NCI-H1105 (cell line): ENCODE measurements around the gene MSI2.

Experiments
- DNase-seq: peaks from one replicate; lab custom pipeline; 2025; lab: John Stamatoyannopoulos, UW

Gene MSI2

DNA sequence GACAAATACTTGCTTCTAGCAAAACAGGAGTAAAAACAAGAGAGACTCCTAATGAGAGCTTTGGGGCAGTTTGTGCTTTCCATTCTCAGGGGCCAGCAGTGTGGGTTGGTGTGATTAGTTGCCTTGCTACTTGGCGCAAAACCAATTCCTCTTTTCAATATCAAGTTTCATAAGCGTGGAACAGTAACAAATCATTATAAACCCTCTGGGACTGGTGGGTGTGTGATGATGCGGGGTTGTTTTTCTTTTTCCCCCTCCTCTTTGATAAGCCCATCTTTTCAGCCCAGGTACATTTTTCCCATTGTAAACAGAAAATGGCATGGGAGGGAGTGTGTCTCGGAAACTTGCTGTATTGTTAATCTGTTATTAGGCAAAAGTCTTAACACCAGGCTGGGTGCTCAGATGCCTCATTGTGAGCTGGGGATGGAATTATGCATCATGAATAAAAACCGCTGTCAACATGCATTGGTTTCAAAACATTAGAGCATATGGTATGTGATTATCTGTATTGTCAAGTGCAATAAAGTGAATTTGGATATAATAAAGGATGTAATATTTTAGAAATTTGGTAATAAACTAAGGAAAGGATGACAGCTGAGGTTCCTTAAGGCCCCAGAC, 322.4 kb downstream of the MSI2 start:
- DNase-seq, result peak; percentile 78

DNA sequence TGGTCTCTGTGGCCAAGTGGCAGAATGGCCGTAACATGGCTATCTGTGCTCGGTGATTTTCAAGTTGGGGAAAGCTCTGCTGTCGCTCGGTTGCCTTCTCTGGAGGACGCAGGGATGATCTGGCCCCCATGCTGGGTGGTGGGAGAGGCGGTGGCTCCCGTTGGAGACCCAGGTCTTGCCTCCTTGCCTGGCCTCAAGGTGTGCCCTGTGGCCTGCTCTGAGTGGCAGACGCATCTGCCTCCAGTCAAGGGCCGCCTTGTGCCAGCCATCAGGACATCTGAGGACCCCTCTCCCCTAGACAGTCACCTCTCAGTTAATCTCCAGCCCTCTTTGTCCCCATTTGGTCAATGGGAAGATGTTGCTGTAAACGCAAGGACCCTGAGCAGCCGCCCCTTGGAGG, 322.9 kb downstream of the MSI2 start:
- DNase-seq, result no peak

DNA sequence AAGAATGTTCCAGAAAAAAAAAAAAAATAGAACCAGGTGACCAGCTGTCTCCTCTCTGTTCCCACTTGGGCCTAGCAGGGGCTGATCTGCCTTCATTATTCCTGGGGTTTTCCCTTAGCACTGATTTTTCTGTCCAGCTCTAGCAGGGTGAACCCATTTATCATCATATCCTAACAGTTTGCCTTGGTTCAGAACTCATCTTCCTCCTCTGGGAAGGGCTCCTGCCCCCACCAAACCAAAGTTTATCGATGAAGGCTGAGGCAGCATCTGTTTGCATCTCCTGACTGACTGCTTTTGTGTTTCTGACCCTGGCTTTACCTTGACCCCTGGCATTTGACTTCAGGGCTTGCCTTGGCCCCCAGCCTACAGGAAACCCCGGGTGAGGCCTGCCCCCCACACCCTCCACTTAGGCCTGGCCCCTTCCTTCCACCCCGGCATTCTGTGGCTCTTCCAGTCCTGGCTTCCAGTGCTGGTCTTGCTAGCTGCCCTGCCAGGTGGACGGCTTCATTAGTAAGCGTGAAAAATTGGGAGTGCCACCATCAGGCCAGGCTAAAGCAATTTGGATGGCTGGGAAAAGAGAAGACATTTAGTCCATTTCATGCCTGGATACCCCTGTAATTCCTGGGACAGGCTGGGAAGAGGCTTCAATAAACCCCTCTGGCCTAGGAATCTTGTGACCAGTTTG, 323.9 kb downstream of the MSI2 start:
- no peak for DNase-seq

DNA sequence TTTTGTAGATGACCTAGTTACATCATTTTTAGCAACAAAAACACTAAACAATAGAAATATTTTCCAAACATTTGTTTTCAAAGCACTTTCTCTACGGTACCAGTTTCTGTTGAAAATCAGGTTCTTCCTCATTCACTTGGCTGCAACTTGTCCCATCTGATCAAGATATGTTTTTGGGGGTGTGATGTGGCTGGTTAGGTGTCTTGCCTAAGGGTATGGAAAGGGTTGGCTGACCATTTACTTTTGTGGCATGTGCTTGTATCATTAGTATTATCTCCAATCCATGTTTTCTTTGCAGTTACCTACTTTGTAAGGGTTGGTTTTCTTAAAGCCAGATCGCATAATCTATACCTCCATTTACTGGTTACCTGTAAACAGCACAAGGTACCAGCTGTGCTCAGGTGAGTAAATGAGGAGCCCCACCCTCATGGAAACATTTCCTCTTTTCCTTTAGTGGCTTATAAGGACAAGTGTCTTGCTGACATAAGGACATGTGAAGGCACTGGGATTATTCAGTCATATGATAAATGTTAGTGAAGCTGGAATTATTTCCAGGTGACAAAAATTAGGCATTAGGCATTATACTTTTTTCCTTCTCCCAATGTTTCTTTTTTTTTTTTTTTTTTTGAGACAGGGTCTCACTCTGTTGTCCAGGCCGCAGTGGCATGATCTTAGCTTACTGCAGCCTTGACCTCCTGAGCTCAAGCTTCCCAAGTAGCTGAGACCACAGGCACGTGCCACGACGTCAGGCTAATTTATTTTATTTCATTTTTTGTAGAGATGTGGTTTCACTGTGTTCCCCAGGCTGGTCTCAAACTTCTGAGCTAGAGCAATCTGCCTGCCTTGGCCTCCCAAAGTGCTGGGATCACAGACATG, 326.8 kb downstream of the MSI2 start:
- DNase-seq, result no peak

DNA sequence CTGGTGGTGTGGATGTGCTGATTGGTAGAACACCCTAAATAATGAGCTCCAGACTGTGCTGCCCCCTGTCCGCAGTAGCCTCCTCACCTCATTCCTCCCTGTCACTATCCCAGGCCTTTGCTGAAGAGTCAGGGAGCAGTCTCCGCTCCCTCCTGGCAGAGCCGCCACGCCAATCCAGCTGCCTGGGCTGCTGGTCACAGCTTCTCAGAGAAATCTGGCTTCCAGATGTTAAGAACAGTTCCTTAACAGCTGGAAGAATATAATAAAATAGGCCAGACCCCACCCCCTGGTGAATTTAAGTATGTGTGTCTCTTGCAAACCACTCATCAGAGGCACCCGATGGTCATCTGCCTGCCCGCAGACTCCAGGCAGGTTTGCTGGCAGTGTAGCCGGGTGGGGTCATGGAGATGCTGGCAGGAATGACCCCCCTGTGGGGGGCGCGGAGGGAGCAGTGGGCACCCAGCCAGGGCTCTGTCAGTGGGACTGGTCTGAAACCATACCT, 327.8 kb downstream of the MSI2 start:
- no peak for DNase-seq

DNA sequence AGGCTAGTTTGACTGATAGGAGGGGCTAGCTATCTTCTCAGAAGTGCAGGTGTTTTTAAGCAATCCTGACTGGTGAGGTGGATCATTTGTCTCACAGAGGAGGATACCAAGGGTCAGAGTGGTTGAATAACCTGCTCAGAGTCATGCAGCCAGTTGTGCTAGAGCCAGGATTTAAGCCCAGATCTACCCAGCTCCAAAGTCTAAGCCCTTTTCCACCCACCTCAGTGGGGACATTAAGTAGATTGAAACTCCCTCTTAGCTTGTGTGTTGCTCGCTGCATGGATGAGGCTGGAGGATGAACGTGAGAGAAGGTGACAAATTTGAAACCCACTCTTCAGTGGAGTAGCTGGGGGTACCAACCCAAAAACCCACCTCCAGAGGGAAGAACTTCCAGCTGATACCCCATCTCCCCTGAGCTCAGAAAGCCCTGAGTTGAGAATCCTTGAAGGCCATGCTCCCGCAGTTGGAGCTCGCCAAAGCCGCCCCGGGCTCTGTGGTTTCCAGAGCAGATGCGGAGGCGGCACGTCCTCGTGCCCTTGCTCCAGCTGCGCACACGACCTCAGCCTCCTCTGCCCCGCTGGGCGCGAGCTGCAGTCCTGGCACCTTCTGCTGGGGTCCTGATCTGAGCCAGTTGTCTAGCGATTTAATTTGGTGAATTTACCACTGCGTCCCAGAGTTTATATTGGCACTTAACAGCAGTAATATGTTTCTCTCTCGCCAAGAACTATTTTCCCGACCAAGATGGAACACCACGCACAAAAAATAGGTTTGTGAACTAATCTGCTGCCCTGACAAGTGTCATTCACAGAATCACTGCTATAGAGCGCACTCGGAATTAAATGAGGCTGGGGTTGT, 329.2 kb downstream of the MSI2 start:
- no peak for DNase-seq

DNA sequence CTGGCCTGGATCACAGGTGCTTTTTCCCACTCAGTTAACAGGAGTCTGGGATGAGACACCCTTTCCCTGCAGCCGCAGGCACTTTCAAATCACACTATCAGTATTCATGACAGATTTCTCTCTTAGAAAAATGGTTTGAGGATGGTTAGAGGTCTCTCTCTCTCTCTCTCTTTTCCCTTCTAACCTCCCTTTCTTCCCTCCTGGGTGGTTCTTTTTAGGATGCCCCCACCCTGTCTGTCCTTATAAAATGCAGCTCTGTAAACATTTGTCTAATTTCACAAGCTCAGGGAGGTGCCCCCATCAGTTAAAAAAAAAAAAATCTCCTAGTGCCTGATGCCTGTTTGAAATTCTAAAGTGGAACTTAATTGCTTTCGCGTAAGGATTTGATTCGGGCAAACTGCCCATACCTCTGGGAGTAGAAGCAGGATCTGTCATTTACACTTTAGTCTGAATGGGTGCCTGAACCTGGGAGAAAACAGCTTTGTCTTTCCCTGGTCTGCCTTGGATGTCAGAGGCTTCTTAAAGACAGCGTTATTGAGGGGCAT, 329.9 kb downstream of the MSI2 start:
- peak; percentile 70 for DNase-seq

DNA sequence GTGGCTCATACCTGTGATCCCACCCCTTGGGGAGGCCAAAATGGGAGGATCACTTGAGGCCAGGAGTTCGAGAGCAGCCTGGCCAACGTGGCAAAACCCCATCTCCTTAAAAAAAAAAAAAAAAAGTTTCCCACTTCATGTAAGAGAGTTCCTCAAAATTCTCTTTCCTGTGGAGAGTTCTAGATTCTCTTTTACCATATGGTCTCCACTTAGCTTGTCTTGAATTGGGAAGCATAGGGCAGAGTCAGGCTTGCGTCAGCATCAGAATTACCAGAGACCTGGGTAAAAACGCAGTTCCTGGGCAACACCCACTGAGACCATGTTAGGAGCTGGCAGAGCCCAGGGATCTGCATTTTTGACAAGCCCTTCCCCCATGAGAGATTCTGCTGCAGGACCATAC, 330.4 kb downstream of the MSI2 start:
- no peak for DNase-seq

DNA sequence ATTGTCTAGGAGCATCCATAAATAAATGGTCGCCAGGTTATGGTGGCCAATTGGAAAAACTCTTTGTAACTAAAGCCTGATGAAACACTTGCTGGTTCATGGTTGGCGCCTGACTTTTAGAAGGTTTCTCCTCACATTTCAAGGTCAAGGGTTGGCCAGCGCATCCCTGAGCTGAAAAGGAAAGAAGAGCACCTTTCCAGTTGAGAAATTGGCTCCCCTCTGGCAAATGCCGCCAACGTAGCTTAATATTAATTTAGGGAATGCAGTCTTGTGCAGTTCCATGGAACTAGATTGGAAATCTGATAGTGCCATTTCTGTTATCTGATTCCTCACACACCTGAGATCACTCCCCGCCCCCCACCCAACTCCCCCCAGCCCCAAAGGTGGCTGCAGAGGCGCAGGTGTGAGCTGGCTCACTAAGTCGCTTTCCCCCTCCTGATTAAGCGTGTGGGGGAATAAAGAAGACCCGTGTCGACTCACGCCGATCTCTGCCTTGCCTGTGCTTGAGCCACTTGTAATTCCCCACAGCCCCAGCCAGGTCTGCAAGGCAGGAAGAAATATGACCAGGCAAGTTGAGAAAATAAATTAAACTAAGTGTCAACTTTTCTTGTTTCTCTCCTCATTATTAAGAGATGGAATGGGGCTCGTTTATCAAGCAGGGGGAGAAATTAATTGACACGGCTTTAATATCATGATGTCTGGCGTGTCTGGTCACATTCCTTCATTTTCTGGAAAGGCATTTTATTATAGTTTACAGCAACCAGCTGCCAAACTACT, 331.1 kb downstream of the MSI2 start:
- peak; percentile 86 for DNase-seq

DNA sequence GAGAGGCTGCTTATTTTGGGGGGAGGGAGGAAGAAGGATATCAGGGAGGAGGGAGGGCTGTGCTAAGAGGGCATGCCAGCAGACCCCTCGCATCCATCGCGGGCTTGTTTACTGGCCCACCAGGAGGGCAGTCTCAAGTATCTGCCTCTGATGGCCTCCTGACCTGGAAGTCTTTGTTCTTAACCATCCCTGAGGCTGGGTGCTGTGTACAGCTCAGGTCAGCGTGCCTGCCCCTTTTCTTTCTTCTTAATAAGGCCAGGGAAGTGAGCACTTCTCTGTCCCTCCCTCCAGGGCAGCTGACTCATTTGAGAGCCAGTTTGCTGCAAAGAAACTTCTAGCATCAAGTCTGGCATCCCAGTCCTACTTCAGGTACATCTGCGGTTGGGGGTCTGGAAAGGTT, 331.8 kb downstream of the MSI2 start:
- no peak for DNase-seq

DNA sequence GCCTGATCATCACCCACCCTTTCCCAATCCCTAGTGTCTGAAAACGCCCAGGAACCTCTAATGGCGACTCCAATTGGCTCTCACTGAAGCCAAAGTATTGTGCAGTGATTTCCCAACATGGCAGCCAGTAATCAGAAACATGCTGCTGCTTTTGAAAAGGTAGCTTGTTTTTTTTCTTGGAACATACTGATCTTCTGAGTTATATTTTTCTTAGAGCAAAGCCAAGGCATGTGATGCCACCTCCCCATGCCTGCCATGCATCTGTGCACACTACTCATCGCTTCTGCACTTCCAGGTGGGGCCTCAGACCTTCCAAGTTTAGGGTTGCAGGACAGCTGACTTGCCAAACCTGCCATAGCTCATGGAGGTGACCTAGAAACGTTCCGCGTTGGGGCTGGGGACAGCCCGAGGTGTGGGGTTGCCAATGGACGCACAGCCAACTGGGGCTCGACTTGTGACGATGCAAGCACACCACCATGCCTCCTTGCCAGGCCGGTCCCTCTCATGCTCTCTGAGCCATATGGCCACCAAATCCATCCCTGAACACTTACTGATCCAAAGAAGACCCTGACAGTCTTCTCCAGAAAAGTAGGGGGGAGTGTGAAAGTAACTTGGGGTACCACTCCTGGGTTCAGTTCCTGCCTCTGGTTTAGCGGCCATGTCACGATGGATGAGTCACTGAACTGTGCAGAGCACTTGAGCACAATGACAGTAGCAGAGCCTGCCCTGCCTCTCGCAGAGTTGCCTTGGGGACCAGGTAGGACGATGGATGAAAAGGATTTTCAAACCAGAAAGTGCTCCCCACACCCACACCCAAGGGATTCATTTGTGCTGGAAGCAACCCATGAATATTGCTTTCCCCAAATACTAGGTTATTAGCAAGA, 333.1 kb downstream of the MSI2 start:
- no peak for DNase-seq

DNA sequence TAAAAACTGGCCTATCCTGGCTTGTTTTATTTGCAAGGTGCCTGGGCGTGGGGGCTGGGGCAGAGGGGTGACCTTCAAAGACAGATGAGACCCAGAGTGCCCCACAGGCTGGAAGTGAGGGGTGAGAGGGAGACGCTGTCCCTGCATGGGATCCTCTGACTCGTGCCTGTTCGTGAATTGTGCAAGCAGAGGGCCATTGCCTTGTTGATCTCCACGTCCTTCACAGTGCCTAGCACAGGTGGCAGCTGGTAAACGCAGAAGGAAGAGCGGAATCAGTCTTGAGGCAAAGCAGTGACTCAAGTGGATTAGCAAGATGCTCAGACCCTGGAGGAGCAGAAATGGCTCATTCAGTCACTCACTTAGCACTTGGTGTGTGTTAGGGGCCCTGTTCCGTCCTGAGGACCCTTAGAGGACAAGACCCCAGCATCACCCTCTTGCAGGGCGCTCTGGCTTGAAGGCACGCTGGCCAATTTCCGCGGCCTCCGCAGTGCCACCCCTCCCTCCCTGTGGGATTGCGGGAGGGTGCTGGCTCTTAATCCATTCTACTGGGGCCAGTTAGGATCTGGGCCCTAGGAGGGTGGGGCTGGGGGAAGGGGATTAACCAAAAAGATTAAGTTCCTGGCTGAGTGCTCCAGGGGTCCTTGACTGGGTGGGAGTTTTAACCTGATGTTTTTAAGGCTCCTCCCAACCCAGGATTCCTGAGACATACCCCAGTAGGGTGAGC, 337.6 kb downstream of the MSI2 start:
- DNase-seq, result no peak

DNA sequence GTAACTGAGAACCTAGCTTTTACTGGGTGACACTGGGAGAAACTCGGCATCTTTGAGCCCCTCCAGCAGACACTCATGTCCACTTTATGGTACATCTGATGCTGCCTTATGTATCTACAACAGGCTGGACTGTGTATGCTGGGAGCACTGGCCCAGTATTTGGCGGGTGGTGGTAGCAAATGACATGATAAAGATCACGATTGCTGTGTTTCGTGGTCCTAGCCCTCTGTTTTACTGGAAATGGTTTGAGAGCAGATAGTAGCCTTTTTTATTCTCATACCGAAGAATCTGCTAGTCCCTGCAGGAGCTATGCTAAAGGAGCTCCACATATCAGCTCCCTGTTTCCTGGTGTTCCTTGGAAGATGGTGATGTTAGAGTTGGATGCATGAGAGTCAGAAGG, 338.4 kb downstream of the MSI2 start:
- no peak for DNase-seq

DNA sequence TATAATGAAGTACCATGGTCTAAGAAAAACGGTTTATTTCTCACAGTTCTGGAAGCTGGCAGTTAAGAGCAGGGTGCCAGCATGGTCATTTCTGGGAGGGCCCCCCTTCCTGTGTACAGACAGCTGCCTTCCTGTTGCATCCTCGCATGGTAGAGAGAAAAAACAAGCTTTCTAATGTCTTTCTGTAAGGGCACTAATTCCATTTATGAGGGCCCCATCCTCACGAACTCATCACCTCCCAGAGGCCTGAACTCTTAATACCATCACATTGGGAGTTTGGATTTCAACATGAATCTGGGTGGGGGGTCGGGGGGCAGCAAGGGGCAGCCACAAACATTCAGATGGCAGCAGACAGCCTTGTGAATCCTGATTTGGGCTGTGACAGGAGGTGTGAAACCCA, 339.1 kb downstream of the MSI2 start:
- no peak for DNase-seq

DNA sequence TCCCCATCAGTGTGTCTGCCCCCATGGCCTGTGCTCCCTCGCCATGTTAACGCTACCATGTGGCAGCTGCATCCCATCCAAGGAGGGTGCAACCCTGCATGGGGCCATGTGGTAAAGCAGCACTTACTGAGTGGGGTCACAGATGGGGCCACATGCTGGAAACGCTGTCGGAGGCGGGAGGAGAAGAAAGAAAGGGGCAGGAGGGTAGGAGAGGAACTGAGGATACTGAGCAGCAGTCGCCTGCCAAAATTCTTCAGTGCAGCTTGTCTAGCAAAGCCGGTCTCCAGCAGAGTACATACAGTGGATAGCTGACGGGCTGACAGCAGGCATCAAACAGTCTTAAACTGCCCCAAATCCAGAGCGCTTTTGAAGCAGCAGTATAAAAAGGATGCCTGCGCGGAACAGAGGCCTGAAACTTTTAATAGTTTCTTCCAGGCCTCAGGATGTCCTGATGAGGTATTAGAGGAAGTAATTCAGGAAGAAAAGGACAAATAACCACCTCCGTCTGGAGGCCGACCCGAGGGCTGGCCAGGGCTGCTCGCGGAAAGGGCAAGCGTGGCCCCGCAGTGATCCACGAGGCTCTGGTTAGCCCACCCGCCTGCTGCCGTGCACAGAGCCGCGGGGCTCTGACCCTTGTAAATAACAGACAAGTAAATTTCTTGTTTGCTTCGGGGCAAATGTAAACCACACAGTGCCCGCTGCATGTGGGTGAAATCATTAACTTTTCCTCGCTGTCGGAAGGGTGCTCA, 339.8 kb downstream of the MSI2 start:
- DNase-seq, result no peak

DNA sequence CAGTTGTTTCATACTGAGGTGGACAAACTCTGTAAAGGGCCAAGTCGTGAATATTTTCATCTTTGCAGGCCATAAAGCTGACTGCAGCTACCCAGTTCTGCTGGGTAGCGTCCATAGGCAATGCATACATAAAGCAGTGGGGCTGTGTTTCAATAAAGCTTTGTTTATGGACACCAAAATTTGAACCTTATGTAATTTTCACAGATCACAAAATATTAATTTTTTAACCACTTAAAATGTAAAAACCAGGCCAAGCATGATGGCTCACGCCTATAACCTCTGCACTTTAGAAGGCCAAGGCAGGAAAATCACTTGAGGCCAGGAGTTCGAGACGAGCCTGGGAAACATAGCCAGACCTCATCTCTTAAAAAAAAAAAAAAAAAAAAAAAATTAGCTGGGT, 340.8 kb downstream of the MSI2 start:
- no peak for DNase-seq

DNA sequence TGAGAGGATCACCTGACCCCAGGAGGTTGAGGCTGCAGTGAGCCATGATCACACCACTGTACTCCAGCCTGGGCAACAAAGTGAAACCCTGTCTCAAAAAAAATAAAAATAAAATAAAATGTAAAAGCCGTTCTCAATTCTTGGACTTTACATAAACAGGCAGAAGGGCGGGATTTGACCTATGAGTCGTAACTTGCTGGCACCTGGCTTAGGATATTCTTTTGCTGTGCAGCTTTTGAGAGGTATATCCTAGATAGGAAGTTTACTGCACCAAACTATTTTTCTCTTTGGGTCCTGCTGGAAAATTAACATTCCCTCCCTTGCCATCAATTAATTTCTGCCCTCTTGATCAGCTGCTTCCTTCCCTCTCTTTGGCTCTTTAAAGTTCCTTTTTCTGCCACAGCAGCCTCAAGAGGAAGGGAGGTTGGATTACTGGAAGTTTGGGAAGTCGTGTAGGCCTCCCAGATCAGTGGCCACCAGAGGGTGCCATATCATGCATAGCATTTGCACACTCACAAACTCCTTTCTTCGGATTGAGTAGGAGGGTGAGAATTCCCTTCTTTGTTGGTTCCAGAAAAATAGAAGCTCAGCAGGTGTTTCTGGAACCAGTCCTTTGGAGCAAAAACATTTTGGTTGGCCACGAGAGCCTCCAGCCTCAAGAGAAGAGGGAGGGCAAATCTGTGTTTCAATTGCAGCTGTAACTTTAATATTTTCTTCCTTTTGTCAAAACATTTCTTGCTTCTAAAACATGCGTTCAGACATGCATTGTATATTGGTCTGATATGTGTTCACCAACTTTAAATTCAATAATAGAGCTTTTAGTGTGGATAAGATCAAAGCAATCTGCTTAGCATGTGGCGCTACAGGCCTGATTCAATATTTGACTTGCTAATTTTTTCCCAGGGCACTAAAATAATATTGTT, 341.5 kb downstream of the MSI2 start:
- DNase-seq, result peak; percentile 72
